Left ventricle myocardium inferior (tissue), 1 donor: Measurements from ENCODE around the gene GPC6. TPM values are rescaled to one million over a fixed set of nuclear protein-coding genes. Genes with fewer than 3 reads are reported as not detected.

Source experiments
- DNase-seq: peaks from one replicate; pipeline ENCODE4 v3.0.0-alpha.2; 2020
- H3K27ac ChIP-seq: fragments of 200-600 bp; replicated peaks from 2 replicates; pipeline ENCODE4 v1.8.0; 2021
- H3K27me3 ChIP-seq: fragments of 200-600 bp; 2 replicates; pipeline ENCODE4 v1.8.0; 2021; ENCODE audit warnings: low read depth
- H3K36me3 ChIP-seq: fragments of 200-600 bp; 2 replicates; pipeline ENCODE4 v1.8.0; 2021
- H3K4me1 ChIP-seq: fragments of 200-600 bp; 2 replicates; pipeline ENCODE4 v1.8.0; 2021
- H3K4me3 ChIP-seq: fragments of 200-600 bp; 2 replicates; pipeline ENCODE4 v1.8.0; 2021; ENCODE audit warnings: mild to moderate bottlenecking, moderate library complexity
- H3K9me3 ChIP-seq: fragments of 200-600 bp; replicated peaks from 2 replicates; pipeline ENCODE4 v1.8.0; 2021
- CTCF ChIP-seq: fragments of 200-600 bp; IDR thresholded peaks from 2 replicates; pipeline ENCODE4 v1.8.0; 2021; ENCODE audit warnings: antibody characterized with exemption, mild to moderate bottlenecking, borderline replicate concordance
- intact Hi-C: fragments of 100-400 bp; cut with micrococcal nuclease; formaldehyde crosslinking; loops from one replicate; pipeline ENCODE4 v1.11.0; 2022
- total RNA-seq: library from RNA; stranded (reverse); fragmentation: NEBNext Ultra II Directional; extraction: Animal tissue kit (Norgen Biotek cat#: 25700); gene quantifications from one replicate; pipeline ENCODE4 v1.2.1, GENCODE V29; 2021
- donor health status: DM: no; HTN: yes; CAD: no; lungs with severe emphysema.

GPC6 gene
- total RNA-seq, 1 donor from 2014 or later, result 1.8 TPM

- Histone ChIP-seq H3K27ac (no peak overlapping the region), H3K4me1 (no peaks in the 10 kb centered on the region), H3K9me3 (peaks cover 3% of the 10 kb centered on the region), H3K27me3 (no peaks in the 10 kb centered on the region), H3K36me3 (no peaks in the 10 kb centered on the region), H3K4me3 (no peak overlapping the region)
- DNase-seq, result no peak
- intact Hi-C loops, result no loop called here
- TF ChIP-seq CTCF, result no peak
Observed at GRCh38 chr13:93847162-93847561, 620.6 kb downstream of the GPC6 start.

DNA sequence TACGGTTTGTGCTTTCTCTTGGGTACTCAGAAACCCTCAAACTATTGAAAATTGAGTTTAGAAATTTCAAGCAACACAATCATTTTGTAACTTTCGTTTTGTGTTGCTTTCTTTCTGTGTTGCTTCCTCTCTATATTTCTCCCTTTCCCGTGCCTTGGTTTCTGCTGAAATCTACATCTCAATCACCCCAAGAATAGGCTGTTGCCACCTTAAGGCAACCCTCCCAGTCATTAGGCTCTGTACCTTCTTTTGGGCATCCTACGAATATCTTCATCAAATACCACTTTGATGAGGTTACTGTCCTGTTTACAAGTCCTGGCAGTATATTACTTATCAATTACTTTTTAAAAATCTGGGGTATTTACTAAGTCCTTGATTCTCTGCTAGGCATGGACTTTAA is 621.6 kb downstream of the GPC6 start:
- intact Hi-C loops, result no loop called here
- DNase-seq, result no peak
- no peaks in the 10 kb centered on the region for H3K36me3 ChIP-seq

DNA sequence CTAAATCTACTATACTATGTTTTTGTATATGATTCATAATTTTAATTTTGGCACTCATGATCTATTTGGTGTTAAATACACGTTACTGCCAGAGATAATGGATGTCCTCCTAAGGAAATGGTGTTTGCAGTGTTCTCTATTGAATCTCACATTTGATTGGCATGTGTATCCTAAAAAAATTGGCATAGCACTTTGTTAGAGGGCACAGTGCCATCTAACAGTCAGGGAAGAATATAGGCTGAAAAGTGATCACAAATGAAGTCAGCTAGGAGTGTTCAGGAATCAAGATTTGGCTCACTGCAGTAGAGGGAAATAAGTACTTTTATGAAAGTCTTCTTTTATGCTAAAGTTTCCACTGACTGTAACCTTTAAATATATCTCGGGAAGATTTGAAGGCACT is 624.6 kb downstream of the GPC6 start:
- no peaks in the 10 kb centered on the region for H3K9me3 ChIP-seq
- H3K4me1 ChIP-seq, result no peaks in the 10 kb centered on the region
- TF ChIP-seq CTCF, result no peak
- intact Hi-C loops, result no loop called here
- DNase-seq, result no peak
- H3K27ac ChIP-seq, result no peak overlapping the region
- no peak overlapping the region for H3K4me3 ChIP-seq
- H3K36me3 ChIP-seq, result no peaks in the 10 kb centered on the region
- H3K27me3 ChIP-seq, result no peaks in the 10 kb centered on the region

More for the DNA sequence above, 621.6 kb downstream of the GPC6 start:
- Histone ChIP-seq H3K4me1 (no peaks in the 10 kb centered on the region), H3K27ac (no peak overlapping the region), H3K9me3 (peaks cover 3% of the 10 kb centered on the region), H3K27me3 (no peaks in the 10 kb centered on the region), H3K4me3 (no peak overlapping the region)
- no peak for TF ChIP-seq CTCF

GRCh38 chr13:93853912-93854311 is 627.3 kb downstream of the GPC6 start:
- Histone ChIP-seq H3K4me1 (no peaks in the 10 kb centered on the region), H3K27me3 (no peaks in the 10 kb centered on the region), H3K4me3 (no peak overlapping the region), H3K27ac (no peak overlapping the region), H3K36me3 (no peaks in the 10 kb centered on the region), H3K9me3 (no peaks in the 10 kb centered on the region)
- DNase-seq, result no peak
- intact Hi-C loops, result no loop called here
- TF ChIP-seq CTCF, result no peak

DNA sequence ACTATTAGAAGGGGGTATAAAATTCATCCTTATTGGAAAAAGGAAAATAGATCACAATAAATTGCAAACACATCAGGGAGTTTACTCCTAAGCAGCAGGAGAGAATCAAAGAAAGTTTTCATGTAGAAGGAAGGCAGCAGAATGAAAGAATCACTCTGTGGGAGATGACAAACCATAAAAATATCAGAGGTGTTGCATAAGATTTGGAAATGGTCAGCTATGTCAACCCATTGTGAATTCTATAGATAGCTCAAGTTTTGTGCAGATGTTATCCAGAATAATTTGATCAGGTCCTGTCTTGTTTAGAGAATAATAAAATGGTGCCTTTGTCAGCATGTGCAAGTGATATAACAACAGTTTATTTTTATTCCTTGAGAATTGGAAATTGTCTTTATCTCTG is 630.5 kb downstream of the GPC6 start:
- Histone ChIP-seq H3K27me3 (no peaks in the 10 kb centered on the region), H3K9me3 (no peaks in the 10 kb centered on the region), H3K4me1 (no peaks in the 10 kb centered on the region), H3K4me3 (no peak overlapping the region), H3K36me3 (no peaks in the 10 kb centered on the region), H3K27ac (no peak overlapping the region)
- intact Hi-C loops, result no loop called here
- TF ChIP-seq CTCF, result no peak
- no peak for DNase-seq

DNA sequence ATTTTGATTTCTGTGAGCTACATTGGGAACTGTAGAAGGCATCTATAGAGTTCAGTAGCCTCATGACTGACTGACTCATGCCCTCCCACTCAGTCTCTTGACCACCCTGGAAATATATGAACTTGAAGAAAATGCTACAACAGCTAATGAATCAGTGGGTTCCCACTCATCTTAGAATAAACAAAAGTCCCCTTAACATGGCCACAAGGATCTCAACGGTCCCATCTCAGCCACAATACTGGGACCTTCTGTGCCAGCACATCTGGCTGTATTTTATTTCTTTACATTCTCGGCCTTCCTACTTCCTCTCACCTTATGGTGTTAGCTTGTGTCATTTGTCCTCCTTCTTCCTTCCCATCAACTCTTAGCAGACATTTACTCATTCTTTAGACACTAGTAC is 633.1 kb downstream of the GPC6 start:
- H3K27ac ChIP-seq, result no peak overlapping the region
- intact Hi-C loops, result no loop called here
- TF ChIP-seq CTCF, result no peak
- H3K4me3 ChIP-seq, result no peak overlapping the region
- no peaks in the 10 kb centered on the region for H3K36me3 ChIP-seq
- no peaks in the 10 kb centered on the region for H3K9me3 ChIP-seq
- H3K27me3 ChIP-seq, result no peaks in the 10 kb centered on the region
- H3K4me1 ChIP-seq, result no peaks in the 10 kb centered on the region
- no peak for DNase-seq
